GM18520 (cell line): ENCODE results near the gene TSPY10.
"Not testable (repeated sequence)": the region's sequence is repeated elsewhere in the genome, so short reads cannot be mapped to it uniquely, and the experiment has no call there.

Experiments
- ATAC-seq: cut with Tn5 transposase; IDR thresholded peaks from one replicate; pipeline ENCODE4 v1.9.1; 2021; ENCODE audit not compliant: unreplicated experiment

Gene TSPY10

GRCh38 chrY:9527580-9527979 lies at the start of gene TSPY10:
TSPY10 (plus strand) TSS chrY:9527880; CDS start chrY:9527926, 46 bp downstream.
- ATAC-seq, result not testable (repeated sequence)

- ATAC-seq, result not testable (repeated sequence)
Measured at GRCh38 chrY:9486967-9487366, 40.7 kb upstream of the TSPY10 start, which contains the start of gene TSPY9. TSPY9 (plus strand) TSS chrY:9487267; CDS start chrY:9487313, 46 bp downstream.

GRCh38 chrY:9504396-9504795 lies 23.3 kb upstream of the TSPY10 start:
- ATAC-seq, result not testable (repeated sequence)

- not testable (repeated sequence) for ATAC-seq
Measured at GRCh38 chrY:9516287-9516686, 11.4 kb upstream of the TSPY10 start.
